AG09319 (cell line): ENCODE results near the gene EPS15.

Experiments
- DNase-seq: peaks from one replicate; pipeline ENCODE4 v3.0.0-alpha.2; 2010; ENCODE audit warnings: low read depth; ENCODE audit errors: extremely low read depth
- CTCF ChIP-seq: IDR thresholded peaks from 2 replicates; pipeline ENCODE4 v1.5.1; 2011; ENCODE audit warnings: low read depth, mild to moderate bottlenecking, inconsistent platforms, low read length, moderate library complexity

EPS15 gene

GRCh38 chr1:51323778-51324177, 195.3 kb downstream of the EPS15 start:
- DNase-seq, result no peak
- no peak for TF ChIP-seq CTCF

GRCh38 chr1:51322417-51323101, 196.5 kb downstream of the EPS15 start:
- DNase-seq, result no peak
- TF ChIP-seq CTCF, result no peak

GRCh38 chr1:51321924-51322280, 197.2 kb downstream of the EPS15 start:
- TF ChIP-seq CTCF, result no peak

GRCh38 chr1:51320967-51321923, 197.8 kb downstream of the EPS15 start:
- no peak for TF ChIP-seq CTCF
- no peak for DNase-seq

More at GRCh38 chr1:51321924-51322280, 197.2 kb downstream of the EPS15 start:
- no peak for DNase-seq

GRCh38 chr1:51317798-51318197, 201.3 kb downstream of the EPS15 start:
- DNase-seq, result no peak
- TF ChIP-seq CTCF, result no peak

- no peak for DNase-seq
- TF ChIP-seq CTCF, result no peak
Measured at GRCh38 chr1:51316846-51317120, 202.3 kb downstream of the EPS15 start.
